OCI-LY3 (cell line): ENCODE data around the gene TMEM150C.

Source experiments
- EZH2phosphoT487 ChIP-seq: fragments of 200-600 bp; shearing (Covaris generic); IDR thresholded peaks from 2 replicates; pipeline ENCODE4 v1.6.1; 2018; ENCODE audit warnings: antibody characterized with exemption, mixed run types, low read depth
- TF ChIP-seq, protein P1 (sequence below): fragments of 200-600, 300-600 bp; sonication (generic); IDR thresholded peaks from 2 replicates; pipeline ENCODE4 v1.5.1; 2014; ENCODE audit warnings: antibody characterized with exemption, low read length, low read depth

GRCh38 chr4:82501154-82501442, 60.7 kb downstream of the TMEM150C start:
- TF ChIP-seq, protein P1, sequence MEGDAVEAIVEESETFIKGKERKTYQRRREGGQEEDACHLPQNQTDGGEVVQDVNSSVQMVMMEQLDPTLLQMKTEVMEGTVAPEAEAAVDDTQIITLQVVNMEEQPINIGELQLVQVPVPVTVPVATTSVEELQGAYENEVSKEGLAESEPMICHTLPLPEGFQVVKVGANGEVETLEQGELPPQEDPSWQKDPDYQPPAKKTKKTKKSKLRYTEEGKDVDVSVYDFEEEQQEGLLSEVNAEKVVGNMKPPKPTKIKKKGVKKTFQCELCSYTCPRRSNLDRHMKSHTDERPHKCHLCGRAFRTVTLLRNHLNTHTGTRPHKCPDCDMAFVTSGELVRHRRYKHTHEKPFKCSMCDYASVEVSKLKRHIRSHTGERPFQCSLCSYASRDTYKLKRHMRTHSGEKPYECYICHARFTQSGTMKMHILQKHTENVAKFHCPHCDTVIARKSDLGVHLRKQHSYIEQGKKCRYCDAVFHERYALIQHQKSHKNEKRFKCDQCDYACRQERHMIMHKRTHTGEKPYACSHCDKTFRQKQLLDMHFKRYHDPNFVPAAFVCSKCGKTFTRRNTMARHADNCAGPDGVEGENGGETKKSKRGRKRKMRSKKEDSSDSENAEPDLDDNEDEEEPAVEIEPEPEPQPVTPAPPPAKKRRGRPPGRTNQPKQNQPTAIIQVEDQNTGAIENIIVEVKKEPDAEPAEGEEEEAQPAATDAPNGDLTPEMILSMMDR, result no peak
- no peak for TF ChIP-seq EZH2phosphoT487
